Neutrophil (primary cell): Measurements from ENCODE around the gene A1BG.
"Not testable (repeated sequence)": the region's sequence is repeated elsewhere in the genome, so short reads cannot be mapped to it uniquely, and the experiment has no call there.

Experiments used
- H3K27ac ChIP-seq: fragments of 200-600 bp; sonication (generic); 2 replicates; pipeline ENCODE4 v1.5.1; 2016; ENCODE audit warnings: mild to moderate bottlenecking, moderate library complexity
- H3K27me3 ChIP-seq: fragments of 200-600 bp; sonication (generic); 2 replicates; pipeline ENCODE4 v1.6.0; 2016; ENCODE audit warnings: mild to moderate bottlenecking
- H3K36me3 ChIP-seq: fragments of 200-600 bp; sonication (generic); 2 replicates; pipeline ENCODE4 v1.5.1; 2017
- H3K4me1 ChIP-seq, 2 experiments: fragments of 200-600 bp in 1 of 2; sonication (generic) in 1 of 2; 1 replicate in 1 of 2; 2 replicates in 1 of 2; pipeline versions ENCODE4 v1.5.1 to v1.6.1; 2013 to 2016; ENCODE audit warnings: low read depth in 1 of 2, low read length in 1 of 2, mild to moderate bottlenecking in 1 of 2, moderate library complexity in 1 of 2; ENCODE audit not compliant: control insufficient read depth in 1 of 2, insufficient read depth in 1 of 2
- H3K4me3 ChIP-seq, 2 experiments: fragments of 200-600 bp in 1 of 2; sonication (generic) in 1 of 2; 1 replicate in 1 of 2; 2 replicates in 1 of 2; pipeline ENCODE4 v1.5.1; 2013 to 2016; ENCODE audit warnings: low read depth in 1 of 2, low read length in 1 of 2, mild to moderate bottlenecking in 1 of 2, moderate library complexity in 1 of 2
- H3K9me3 ChIP-seq: fragments of 200-600 bp; sonication (generic); 2 replicates; pipeline ENCODE4 v1.5.1; 2016
- TF ChIP-seq, protein P1 (sequence below): fragments of 200-600 bp; sonication (generic); IDR thresholded peaks from 2 replicates; pipeline ENCODE4 v1.5.1; 2016; ENCODE audit warnings: antibody characterized with exemption

The A1BG gene

DNA sequence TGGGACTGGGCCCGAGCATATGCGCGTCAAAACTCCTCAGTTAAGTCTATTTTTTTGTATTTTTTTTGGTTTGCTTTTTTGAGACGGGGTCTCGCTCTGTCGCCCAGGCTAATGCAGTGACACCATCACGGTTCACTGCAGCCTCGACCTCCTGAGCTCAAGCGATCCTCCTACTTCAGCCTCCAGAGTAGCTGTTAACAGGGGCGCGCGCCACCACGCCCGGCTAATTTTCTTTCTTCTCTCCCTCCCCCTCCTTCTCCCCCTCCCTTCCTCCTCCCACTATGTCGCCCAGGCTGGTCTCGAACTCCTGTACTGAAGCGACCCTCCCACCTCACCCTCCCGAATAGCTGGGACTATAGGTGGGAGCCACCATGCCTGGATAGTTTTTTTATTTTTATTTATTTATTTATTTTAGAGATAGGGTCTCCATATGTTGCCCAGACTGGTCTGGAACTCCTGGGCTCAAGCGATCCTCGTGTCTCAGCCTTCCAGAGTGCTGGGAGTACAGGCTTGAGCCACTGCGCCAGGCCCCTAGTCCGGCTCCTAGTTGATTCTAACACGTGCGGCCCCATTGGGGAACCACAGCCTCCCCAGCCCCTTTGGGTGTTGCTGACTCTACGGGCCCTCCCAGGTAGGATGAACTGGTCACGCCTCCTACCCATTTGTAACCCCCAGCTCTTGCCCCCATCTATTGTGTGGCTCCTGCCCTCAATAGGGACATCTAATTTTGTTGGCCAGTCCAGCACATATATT, 28.3 kb upstream of the A1BG start:
- H3K27ac ChIP-seq = peak overlapping the region; percentile 90
- H3K9me3 ChIP-seq = no peaks in the 10 kb centered on the region
- TF ChIP-seq, protein P1, sequence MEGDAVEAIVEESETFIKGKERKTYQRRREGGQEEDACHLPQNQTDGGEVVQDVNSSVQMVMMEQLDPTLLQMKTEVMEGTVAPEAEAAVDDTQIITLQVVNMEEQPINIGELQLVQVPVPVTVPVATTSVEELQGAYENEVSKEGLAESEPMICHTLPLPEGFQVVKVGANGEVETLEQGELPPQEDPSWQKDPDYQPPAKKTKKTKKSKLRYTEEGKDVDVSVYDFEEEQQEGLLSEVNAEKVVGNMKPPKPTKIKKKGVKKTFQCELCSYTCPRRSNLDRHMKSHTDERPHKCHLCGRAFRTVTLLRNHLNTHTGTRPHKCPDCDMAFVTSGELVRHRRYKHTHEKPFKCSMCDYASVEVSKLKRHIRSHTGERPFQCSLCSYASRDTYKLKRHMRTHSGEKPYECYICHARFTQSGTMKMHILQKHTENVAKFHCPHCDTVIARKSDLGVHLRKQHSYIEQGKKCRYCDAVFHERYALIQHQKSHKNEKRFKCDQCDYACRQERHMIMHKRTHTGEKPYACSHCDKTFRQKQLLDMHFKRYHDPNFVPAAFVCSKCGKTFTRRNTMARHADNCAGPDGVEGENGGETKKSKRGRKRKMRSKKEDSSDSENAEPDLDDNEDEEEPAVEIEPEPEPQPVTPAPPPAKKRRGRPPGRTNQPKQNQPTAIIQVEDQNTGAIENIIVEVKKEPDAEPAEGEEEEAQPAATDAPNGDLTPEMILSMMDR = no peak
- no peaks in the 10 kb centered on the region for H3K27me3 ChIP-seq
- H3K4me1 ChIP-seq = peaks cover 26 to 28% of the 10 kb centered on the region in 2 experiments
- peak overlapping the region; percentile 67 to 95 for H3K4me3 ChIP-seq
- no peaks in the 10 kb centered on the region for H3K36me3 ChIP-seq

DNA sequence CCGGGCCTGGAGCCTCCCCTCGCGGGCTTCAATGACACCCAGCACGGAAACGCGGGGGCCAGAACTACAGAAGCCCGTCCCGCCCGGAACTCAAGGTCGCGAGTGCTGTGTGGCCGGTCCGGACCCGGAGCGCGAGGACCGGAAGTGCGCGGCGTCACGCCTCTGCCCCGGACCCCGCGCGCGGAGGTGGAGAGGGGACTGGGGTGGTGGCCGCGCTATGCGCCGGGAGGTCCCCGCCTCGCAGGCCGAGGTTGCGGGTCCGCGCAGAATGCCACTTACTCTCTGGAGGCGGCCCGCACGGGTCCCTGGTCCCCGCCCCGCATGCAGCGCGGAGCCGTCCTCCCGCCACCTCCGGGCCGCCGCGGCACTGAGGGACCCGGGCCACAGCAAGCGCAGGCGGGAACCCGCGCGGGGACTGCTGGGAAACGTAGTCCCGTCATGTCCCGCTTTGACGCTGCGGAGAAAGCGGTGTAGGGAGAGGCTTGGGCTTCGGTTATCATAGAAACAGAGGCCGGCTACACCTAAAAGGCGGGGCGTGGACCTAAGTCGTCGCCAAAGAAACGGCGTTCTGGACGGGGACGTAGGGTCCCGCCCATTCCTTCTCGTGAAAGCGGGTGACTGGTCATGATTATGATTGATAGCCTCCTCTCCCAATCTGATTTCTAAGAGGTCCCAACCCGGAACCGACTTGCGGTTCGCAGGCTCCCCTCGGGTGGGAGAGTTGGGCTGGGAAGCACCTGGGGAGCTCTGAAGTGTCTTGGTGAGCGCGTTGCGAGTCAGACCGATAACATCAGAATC, 27.6 kb upstream of the A1BG start, which contains the start of gene ZNF837:
Gene ZNF837, minus strand, starts transcription at position 369 of the 798 bp plus-strand sequence. CDS start 11,698 bp downstream, outside the sequence.
- H3K27ac ChIP-seq = peak within 1 kb of the TSS; percentile 90
- peak within 1 kb of the TSS; percentile 67 to 95 for H3K4me3 ChIP-seq
- H3K36me3 ChIP-seq = no peaks in the 10 kb centered on the region
- peaks cover 18 to 20% of the 10 kb centered on the region in 2 experiments for H3K4me1 ChIP-seq
- TF ChIP-seq, protein P1 = peak; percentile 62
- H3K9me3 ChIP-seq = no peaks in the 10 kb centered on the region
- no peaks in the 10 kb centered on the region for H3K27me3 ChIP-seq

DNA sequence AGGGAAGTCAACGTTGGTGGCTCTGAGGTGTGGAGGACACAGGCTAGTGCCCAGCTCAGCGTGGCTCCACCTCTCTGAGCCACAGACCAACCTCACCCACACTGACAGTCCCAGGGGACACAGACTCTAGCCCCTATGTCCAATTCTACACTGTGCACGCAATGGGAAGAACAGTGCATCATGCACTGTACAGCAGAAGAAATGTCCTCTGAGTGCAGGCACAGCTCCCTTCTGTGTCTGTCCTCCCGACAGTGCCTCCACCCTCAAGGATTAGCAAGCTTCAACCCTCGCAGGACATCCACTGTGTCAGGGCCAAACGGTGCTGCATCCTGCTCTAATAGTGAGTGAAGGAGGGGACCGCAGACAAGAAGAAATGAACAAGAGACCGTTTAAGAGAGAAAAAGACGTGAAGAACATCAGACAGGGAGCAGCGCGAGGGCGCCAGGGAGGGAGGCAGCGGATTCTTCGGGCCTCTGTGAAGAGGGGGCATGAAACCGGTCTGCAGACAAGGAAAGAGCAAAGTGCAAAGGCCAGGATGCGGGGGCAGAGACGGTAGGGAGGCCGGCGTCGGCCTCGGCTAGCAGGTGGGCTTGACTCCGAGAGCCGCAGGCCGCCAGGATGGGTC, 26.9 kb upstream of the A1BG start:
- Histone ChIP-seq H3K9me3 (no peaks in the 10 kb centered on the region), H3K27ac (peak overlapping the region; percentile 90), H3K36me3 (no peaks in the 10 kb centered on the region), H3K4me1 (peaks cover 17 to 19% of the 10 kb centered on the region in 2 experiments), H3K4me3 (peak overlapping the region; percentile 67 to 95), H3K27me3 (no peaks in the 10 kb centered on the region)
- TF ChIP-seq, protein P1 = no peak

DNA sequence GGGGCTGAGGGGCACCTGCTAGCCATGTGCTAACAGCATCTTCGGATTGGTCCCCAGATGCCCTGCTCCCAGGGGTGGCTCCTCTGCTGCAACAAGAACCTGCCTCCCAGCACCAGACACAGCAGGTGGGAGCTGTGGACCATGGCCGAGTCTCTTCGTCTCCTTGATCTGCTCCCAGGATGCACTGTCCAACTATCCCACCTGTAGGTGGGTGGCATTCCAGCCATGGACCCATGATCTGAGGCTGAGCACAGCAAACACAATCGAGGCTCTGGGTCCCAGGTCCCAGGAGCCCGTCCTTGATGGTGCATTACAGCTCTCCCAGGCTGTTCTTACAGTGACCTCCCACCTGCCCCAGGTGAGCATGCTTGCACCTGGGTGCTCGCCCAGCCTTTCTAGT, 26.0 kb upstream of the A1BG start:
- Histone ChIP-seq H3K27me3 (no peaks in the 10 kb centered on the region), H3K4me3 (no peak overlapping the region), H3K4me1 (peaks cover 17 to 19% of the 10 kb centered on the region in 2 experiments), H3K27ac (no peak overlapping the region), H3K36me3 (no peaks in the 10 kb centered on the region), H3K9me3 (no peaks in the 10 kb centered on the region)
- TF ChIP-seq, protein P1 = no peak

DNA sequence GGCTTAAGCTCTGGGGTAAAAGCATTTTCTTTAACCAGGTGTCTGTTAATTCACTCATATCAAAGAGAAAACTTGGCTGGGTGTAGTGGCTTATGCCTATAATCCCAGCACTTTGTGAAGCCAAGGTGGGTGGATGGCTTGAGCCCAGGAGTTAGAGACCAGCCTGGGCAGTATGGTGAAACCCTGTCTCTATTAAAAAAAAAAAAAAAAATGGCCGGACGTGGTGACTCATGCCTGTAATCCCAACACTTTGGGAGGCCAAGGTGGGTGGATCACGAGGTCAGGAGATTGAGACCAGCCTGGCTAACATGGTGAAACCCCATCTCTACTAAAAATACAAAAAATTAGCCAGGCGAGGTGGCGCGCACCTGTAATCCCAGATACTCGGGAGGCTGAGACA, 23.4 kb upstream of the A1BG start:
- peaks cover 14 to 16% of the 10 kb centered on the region in 2 experiments for H3K4me1 ChIP-seq
- not testable (repeated sequence) for H3K9me3 ChIP-seq, H3K36me3 ChIP-seq, H3K27me3 ChIP-seq, H3K27ac ChIP-seq, H3K4me3 ChIP-seq
